GM18499 (cell line): ENCODE measurements around the gene GCK.

Experiments
- ATAC-seq: cut with Tn5 transposase; IDR thresholded peaks from one replicate; pipeline ENCODE4 v1.9.1; 2021; ENCODE audit warnings: moderate number of reproducible peaks; ENCODE audit not compliant: insufficient read depth, unreplicated experiment

GCK gene

DNA sequence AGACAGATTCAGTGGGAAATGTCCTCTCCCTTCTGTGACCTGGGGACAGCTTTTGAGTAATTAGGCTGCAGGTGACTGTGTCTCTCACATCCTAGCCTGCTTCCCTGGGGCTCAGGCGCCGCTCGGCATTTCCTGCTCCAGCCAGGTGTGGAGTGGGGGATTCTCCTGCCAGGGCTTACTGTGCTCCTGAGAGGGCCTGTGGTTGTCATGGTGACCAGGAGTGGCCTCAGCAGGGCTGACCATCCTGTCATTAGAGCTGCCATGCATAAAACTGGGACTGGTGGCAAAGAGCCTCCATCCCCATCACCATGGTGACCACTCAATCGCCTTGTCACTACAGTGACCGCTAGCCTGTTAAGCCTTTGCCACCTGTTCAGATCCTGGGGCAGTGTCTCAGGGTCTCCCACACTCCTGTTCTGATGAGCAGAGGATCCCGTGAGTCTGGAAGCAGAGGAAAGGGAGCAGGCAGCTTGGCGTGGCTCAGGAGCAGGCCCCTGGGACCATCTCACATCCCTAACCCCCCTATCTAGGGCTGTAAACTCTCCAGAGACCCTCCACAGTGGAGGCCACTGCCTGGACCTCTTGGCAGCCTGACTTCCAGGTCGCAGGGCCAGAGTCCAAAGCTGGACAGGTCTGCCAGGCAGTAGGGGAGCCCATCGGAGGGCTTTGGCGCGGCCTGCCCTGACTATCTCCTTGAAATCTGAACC is at the start of gene GCK:
Gene GCK (minus strand): TSS at position 154 of the 707 bp plus-strand sequence. CDS start 486 bp downstream, outside the sequence.
- ATAC-seq = no peak

DNA sequence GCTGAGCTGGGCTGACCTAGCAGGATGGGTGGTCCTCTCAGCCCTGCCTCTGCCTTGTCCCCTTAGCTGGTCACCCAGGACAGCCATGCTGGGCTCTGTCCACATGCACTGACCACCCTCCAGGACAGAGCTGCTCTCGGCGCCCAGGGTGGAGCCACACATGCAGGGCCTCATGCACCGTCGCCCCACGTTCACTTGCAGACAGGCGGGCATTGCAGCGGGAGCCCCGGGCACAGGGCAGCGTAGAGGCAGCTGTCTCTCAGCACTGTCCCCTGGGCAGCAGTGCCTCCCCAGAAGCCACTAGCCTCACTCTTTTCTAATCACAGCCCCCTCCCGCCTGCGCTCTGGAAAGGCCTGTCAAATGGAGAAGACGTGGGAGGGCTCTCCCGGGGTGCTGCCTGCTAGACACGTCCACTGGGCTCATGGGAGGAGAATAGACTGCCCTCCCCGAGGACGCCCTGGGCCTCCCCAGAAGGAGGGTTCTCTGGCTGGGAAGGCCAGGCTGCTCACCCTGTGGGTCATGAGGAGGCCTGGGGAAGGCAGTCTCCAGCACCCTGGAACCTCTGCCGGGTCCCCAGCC is 49.0 kb upstream of the GCK start:
- no peak for ATAC-seq

DNA sequence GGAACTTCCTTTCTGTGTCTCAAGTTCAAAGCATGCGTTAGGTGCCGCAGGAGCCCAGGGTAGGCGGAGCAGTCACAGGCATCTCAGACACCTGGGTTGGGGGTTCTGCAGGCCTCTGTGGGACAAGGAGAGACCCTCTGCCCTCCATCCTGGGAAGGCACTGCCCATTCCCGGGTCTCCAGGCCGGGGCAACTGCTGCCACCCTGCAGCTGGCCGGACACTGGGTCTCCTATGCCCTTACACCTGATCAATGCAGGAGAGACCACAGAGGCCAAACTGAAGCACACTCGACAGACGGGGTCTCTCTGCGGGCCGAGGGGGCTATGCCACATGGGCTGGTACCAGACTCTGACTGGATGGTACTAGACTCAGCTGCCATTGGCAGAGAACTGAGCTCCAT is 48.5 kb upstream of the GCK start:
- no peak for ATAC-seq

DNA sequence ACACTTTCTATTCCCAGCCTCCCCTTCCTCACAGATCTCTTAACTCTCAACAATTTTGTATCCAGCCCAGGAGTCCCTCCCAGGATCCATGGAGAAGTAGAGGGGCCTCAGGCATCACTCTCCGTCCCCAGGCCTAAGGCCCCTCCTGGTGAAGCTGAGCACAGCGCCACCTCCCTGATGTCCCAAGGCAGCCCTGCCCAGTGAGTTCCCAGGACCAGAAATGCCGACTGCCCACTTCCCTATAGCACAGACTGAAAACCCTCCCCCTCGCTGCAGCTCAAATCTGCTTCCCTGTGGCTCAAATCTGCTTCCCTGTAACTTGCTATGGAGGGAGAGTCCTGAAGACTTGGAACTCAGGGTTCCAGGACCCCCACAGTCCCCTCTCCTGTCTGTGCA is 47.1 kb upstream of the GCK start:
- no peak for ATAC-seq

DNA sequence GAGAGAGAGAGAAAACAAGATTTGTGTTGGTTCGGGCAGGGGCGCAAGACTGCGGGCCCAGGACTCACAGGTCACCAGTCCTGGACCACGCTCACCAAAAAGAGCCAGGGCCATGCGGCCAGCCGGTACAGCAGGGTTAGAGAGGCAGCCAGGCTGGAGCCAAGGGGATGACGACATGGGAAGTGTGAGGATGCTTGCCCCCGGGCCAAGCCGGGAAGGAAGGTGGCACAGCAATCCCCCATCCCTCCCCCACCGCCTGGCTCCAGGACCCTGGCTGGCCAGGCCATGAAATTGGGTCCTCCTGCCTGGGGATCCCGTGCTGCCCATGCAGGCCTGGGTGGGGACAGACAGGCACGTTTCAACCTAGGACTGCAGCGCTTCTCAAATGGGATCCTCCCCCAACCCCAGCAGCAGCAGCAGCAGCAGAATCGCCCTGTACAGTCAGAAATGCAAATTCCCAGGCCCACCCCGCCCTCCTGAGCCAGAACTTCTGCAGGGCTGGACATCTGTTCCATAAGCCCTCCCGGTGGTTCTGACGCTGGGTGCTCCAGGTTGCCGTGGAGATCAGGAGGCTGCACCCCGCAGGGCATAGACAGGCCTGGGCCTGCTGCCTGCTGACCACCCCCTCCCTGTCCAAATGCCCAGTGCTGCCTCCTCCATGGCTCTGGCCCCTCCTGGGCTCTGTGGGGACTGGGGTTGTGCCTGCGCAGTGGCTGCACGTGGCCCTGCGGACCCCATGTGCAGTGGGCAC is 46.5 kb upstream of the GCK start:
- no peak for ATAC-seq

DNA sequence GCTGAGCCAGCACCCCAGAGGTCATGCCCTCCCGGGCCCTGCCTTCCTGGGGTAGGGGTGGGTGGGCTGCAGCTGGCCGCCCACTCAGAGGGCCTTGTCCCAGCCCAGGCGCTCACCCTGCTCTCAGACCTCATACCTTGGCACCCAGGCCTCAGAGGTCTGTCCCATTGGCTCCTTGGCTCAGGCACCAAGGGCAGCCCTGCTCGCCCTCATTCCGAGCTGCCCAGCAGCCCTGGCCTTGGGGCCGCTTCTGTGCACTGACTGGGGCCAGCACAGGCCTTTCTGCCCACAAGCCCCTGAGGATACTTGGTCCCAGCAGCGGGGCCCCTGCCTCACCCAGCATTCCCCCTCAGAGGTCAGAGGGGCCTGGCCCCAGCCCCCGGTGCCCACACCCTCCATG is 45.8 kb upstream of the GCK start:
- ATAC-seq = no peak

DNA sequence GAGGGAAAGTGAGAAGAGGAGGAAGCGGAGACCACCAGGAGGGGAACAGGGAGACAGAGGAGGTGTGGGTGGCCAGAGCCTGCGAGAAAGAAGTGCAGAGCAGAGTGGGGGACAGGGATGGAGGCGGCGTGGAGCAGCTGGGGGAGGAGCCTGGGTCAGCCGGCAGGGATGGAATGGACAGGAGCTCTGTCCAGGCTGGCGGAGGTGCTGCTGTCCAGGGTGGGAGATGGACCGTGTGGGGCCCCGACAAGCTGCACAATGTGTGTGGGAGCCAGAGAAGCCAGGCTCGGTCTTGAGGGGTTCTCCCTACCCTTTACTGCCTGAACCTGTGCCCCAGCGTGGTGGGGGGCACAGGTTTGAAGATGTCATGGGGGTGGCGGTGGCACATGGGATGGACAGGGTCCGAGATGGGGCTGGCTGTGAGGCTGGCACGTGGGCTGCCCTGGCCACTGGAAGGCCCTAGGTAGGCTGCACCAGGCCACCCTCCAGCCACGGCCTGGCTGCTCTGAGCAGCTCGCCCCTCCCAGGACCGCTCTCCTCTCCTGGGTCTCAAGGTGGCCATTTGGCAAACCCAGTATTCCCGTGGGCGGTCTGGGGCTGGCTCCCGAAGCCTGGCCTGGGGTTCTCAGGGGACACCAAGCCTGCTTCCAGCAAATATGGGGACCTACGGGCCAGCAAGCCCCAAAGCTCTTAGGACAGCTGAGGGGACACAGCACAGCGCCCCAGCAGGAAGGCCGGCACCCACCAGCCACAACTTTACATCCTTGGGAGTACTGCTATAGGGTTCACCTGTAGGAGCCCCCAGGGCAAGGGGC is 43.9 kb upstream of the GCK start:
- no peak for ATAC-seq

DNA sequence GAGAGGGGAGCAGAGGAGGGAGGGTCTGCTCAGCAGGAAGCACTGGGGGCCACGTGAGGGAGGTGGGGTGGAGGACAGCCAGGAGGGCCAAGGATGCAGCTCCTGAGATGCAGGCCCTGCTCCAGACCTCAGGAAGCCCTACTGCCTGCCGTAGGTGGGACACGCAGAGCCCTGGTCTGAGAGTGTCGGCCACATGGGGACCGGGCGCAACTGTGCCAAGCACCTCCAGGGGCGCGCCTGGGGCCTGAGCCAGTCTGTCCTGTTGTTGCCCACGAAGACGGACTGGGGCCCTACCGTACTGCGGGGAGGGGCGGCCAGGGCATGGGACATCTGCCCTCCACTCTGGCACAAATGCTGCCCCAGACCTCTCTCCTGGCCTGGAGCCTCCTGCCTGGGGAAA is 43.2 kb upstream of the GCK start:
- ATAC-seq = no peak

DNA sequence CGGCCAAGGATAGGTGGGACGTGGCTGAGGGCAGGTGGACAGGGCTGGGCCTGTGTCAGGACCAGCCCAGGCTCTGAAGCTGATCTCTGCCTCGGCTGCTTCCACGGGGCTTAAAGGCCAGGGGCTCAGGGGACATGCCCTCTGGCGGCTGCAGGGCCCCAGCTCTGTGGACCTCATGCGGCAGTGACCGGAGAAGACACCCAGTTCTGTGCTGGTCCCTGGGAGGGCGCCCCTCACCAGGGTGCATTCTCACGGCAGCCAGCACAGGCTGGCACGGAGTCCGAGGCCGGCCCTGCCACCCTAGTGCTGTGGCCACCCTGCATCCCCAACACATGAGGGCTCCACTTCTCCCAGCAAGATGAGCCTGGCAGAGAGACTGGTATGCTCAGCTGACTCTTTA is 41.8 kb upstream of the GCK start:
- no peak for ATAC-seq

DNA sequence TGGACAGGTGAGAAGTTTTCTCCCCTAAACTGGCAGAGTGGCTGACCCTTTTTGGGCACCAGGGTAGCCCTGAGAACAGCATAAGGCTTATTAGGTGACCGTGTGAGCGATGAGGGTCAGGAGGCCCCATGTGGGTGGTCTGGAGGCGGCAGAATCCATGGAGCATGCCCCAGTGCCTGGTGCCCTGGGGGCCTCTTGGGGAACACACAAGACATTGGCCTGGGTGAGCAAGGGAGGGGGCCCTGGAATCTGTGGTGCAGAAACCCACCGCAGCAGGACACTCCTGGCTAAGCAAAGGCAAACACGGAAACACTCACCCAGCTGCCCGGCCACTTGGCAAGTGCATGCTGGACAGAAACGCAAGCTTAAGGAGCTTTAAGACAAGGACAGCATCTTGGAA is 41.0 kb upstream of the GCK start:
- no peak for ATAC-seq

DNA sequence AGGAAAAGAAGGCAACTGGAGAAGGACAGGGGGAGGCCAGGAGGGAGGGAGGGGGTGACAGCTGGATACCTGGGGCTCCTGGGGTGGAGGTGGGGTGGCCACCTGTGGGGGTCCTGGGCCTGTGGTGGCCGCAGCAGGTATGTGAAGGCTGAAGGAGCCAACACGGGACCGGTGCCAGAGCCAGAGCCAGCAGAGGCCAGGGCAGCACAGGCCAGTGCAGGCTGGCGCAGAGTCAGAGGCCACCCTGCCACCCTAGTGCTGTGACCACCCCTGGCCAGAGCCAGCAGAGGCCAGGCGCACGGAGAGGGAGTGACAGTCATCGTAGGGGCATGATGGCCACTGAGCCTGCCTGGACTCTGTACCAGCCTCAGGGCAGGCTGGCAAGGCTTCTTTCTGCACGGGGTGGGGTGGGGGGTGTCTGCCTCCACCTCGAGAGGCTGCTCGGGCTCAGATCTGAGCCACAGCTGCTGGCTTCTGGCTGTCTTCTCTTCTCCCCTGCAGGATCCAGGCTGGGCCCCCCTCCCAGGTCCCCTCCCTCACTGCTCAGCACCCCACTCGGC is 40.4 kb upstream of the GCK start:
- ATAC-seq = no peak

DNA sequence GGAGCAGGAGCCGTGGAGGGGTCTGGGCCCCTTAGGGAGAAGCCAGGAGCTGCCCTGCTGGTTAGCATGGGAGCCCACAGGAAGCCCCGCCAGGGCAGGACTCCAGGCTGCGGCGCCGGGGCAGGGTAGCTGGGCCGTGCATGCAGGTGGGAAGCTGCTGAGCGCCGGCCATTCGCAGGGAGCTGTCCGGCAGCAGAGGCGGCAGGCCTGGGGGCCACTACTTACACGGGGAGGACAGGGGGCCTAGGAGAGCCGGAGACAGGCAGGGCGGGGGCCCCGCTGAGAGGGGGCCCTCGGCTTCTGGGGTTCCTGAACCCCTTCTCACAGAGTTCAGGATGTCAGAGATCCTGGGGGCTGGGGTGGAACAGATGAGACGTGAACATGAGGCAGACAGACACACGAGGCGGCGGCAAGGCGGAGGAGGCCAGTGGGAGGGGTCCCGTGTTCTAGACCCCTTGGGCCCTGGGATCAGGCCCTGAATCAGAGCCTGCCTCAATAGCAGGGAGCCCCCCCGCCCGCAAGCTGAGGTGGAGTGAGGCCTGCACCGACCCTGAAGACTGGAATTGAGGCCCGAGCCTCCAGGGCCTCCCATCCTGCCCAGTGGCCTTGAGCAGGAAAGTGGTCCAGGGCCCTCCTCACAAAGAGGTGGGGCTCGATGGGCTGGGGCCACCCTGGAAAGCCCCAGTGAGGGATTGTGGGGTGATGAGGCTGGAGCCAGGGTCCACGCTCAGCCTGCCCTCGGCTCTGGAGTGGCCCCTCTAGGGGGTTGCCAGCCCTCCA is 39.5 kb upstream of the GCK start:
- ATAC-seq = no peak

DNA sequence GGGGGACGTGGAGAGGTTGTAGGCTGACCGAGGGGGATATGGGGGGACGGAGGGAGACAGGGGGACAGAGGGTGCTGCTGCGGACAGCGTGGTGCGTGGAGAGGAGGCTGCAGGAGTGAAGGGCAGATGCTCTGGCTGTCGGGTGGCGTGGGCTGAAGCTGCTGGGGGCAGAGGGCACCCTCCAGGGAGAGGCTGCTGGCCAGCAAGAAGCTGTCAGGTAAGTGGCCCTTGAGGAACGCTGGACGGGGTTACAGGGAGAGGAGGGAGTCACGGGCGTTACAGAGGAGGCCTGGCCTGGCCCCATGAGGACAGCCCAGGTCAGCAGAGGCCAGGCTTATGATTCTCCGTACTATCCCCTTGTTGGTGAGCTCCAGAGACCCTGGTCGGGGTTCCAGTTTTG is 38.7 kb upstream of the GCK start:
- no peak for ATAC-seq

DNA sequence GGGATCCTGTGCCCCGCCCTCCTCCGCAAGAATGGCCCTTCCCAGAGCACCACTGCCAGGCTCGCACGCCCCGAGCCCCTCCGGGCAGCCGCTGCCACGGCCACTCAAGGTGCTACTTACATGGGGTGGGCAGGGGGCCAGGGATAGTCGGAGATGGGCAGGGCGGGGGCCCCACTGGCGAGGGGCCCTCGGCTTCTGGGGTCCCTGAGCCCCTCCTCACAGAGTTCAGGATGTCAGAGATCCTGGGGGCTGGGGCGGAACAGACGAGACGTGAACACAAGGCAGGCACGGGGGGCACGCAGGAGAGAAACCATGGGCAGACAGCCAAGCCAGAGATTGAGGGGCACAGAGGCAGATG is 37.1 kb upstream of the GCK start:
- ATAC-seq = no peak

DNA sequence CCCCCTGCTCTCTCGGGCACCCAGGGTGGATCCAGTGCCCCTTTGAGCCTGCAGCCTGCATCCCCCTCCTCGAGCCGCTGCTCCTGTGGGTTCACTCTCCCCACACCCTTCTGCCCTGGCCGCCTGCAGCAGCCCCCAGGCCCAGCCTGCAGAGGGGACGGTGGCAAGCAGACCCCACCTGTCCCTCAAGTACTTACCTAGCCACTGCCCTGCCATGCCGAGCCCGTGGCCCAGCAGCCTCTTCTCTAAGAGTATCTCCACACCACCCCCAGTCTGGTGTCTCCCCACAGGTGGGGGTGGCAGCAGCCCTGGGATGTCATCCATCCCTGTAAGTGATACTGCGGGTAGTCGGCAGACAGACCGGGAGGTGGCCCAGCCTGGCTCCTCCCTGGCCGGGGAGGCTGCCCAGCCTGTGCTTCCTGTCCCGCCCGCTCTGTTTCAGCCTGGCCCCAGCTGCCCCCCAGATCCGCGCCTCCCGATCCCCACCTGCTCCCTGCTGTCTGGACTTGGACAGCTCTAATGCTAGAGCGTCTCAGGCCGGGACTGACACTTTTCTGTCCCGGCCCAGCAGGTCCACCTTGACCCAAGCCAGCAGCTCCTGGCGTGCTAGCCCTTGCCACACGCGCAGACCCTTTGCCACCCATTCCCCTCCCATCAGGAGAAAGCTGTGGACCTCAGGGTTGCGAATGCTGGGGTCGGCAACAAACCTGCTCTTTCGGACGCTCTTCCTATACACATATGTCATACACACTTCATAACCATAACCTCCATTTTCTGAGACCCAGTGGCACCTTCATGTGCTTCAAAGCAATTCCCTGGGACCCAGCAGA is 36.5 kb upstream of the GCK start:
- no peak for ATAC-seq

DNA sequence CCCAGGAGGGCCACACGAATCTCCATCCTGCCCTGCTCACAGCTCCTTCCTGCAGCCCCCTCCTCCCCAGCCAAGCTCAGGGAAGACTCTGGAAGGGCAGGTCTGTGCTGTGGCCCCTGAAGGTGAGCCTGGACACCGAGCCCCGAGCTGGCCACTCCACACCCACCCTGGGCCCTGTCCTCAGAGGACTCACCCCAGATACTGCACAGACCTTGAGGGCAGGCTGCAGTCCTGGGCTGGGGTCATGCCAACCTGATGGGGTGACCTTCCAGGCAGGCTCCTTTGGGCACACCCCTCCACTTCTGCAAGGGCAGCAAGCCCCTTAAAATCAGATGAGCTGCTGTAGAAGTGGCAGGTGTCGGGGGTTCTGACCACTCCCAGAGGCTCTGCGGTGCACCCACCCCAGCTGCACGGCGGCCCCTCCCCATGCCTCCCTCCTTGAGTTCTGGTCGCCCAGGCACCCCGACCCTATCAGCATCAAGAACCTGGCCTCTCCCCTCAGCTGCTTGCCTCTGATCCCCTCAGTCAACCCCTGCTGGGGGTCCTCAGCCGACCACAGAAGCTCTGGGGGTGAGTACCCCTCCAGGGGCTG is 35.8 kb upstream of the GCK start:
- ATAC-seq = no peak

DNA sequence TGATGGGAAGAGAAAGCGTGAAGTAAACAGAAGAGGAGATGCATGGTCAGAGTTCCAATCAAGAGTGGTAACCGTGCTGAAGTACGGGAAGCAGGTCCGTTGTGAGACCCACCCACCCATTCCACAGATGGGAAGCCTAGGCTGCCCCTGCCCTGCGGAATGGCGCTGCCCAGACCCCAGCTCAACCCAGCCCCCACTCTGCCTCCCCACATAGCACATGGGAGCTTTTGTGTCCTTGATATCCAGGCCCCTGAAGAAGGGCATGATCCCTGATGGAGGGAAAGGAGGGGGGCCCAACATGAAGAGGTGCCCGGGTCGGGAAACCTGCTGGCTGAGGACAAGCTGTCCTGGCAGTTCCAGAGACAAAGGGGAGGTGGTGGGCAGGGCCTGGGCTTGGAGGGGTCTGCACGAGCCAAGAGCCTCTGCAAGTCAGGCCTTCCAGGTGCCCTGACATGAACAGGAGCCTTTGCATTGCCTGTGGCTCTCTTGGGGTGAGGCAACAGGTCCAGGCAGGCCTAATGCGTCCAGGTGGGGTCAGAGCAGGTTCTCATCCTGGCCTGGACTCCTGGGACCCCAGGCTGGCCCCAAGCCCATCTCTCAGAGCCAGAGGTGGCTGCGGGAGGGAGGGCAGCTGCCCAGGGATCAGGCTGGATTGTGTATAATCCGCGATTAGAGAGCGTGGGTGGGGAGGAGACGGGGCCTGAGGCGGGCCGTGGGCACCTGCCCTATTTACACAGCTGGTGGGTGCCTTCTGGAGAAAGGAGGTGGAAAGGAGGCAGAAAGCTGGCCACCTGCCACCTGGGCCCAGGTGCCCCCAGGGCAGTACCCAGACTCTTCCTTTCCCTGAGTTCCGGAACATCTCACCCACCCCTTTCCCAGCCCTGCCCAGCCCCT is 35.1 kb upstream of the GCK start:
- no peak for ATAC-seq
